H1 (cell line): ENCODE data around the gene LDLR. TPM values are rescaled to one million over a fixed set of nuclear protein-coding genes. Genes with fewer than 3 reads are reported as not detected.

Experiments used
- CTCF ChIA-PET: fragments of 300-600 bp; sonication (Branson Sonifier 250); formaldehyde crosslinking; loops from one replicate; lab custom pipeline; 2021; ENCODE audit not compliant: partially characterized antibody; lab: Charles Lee
- POLR2A ChIA-PET: fragments of 300-600 bp; sonication (Branson Sonifier 250); formaldehyde crosslinking; loops from one replicate; lab custom pipeline; 2021; ENCODE audit warnings: inconsistent platforms; ENCODE audit not compliant: partially characterized antibody; lab: Charles Lee
- DNase-seq, 2 experiments: peaks; one replicate each; pipeline versions ENCODE4 v3.0.0 to v3.0.0-alpha.2; 2010 to 2022; ENCODE audit warnings: low spot score in 2 of 2, low read depth in 1 of 2, mixed read lengths in 1 of 2
- FAIRE-seq: peaks from 2 replicates; lab custom pipeline; 2011; peaks lifted over from hg19 to GRCh38; lab: Jason Lieb, UNC
- H2AFZ ChIP-seq: 2 replicates; pipeline ENCODE4 v1.8.1; 2012; ENCODE audit warnings: low read length, inconsistent platforms
- H2AK5ac ChIP-seq: 2 replicates; pipeline ENCODE4 v1.6.1; 2013; ENCODE audit warnings: low read depth, low read length
- H2BK120ac ChIP-seq: replicated peaks from 2 replicates; pipeline ENCODE3; 2013; ENCODE audit warnings: low read depth, low read length, inconsistent platforms
- H2BK12ac ChIP-seq: 2 replicates; pipeline ENCODE4 v1.6.1; 2013; ENCODE audit warnings: low read depth, low read length
- H2BK15ac ChIP-seq: 2 replicates; pipeline ENCODE4 v1.6.1; 2013; ENCODE audit warnings: low read length
- H2BK20ac ChIP-seq: 2 replicates; pipeline ENCODE4 v1.6.1; 2013; ENCODE audit warnings: low read length
- H2BK5ac ChIP-seq: 2 replicates; pipeline ENCODE4 v1.6.1; 2013; ENCODE audit warnings: low read depth, low read length
- H3K14ac ChIP-seq: 2 replicates; pipeline ENCODE4 v1.6.1; 2013; ENCODE audit warnings: inconsistent platforms; ENCODE audit not compliant: insufficient read length
- H3K18ac ChIP-seq: 2 replicates; pipeline ENCODE4 v1.6.1; 2013; ENCODE audit warnings: low read length; ENCODE audit errors: extremely low read depth
- H3K23ac ChIP-seq: 2 replicates; pipeline ENCODE4 v1.6.1; 2013; ENCODE audit warnings: inconsistent platforms; ENCODE audit not compliant: insufficient read length
- H3K23me2 ChIP-seq: 2 replicates; pipeline ENCODE4 v1.6.1; 2013; ENCODE audit warnings: low read depth, low read length
- H3K27ac ChIP-seq: 2 replicates; pipeline ENCODE4 v1.6.1; 2011; ENCODE audit warnings: low read depth, low read length, inconsistent platforms
- H3K27me3 ChIP-seq, 4 experiments: replicated peaks in 1 of 4; 1 replicate in 1 of 4; 2 replicates in 3 of 4; pipeline versions ENCODE4 v1.6.1 to v1.8.1; 2011 to 2013; ENCODE audit warnings: low read length in 3 of 4, mild to moderate bottlenecking in 3 of 4, inconsistent platforms in 2 of 4, mixed read lengths in 2 of 4, moderate library complexity in 1 of 4; ENCODE audit not compliant: control insufficient read depth in 3 of 4, insufficient read depth in 3 of 4; ENCODE audit errors: extremely low read depth in 1 of 4
- H3K36me3 ChIP-seq, 4 experiments: 2 replicates each; pipeline versions ENCODE4 v1.6.1 to v1.8.1; 2011 to 2013; ENCODE audit warnings: mild to moderate bottlenecking in 4 of 4, low read length in 3 of 4, moderate library complexity in 2 of 4, control low read depth in 1 of 4, inconsistent platforms in 1 of 4; ENCODE audit not compliant: insufficient read depth in 4 of 4, control insufficient read depth in 2 of 4
- H3K4ac ChIP-seq: replicated peaks from 2 replicates; pipeline ENCODE3; 2013; ENCODE audit warnings: low read length, low read depth, mixed read lengths, inconsistent platforms; ENCODE audit not compliant: insufficient read length
- H3K4me1 ChIP-seq, 4 experiments: replicated peaks in 1 of 4; 1 replicate in 1 of 4; 2 replicates in 3 of 4; pipeline versions ENCODE4 v1.6.1 to v1.8.1; 2011 to 2013; ENCODE audit warnings: low read length in 3 of 4, inconsistent platforms in 2 of 4, mixed read lengths in 1 of 4; ENCODE audit not compliant: insufficient read depth in 4 of 4, control insufficient read depth in 3 of 4
- H3K4me2 ChIP-seq, 2 experiments: 2 replicates each; pipeline versions ENCODE4 v1.6.1 to v1.8.1; 2011 to 2013; ENCODE audit warnings: low read depth in 2 of 2, low read length in 2 of 2, control low read depth in 1 of 2, inconsistent platforms in 1 of 2, mild to moderate bottlenecking in 1 of 2; ENCODE audit not compliant: insufficient read depth in 1 of 2
- H3K4me3 ChIP-seq, 4 experiments: fragments of 200-600, 300-600 bp in 1 of 4; sonication (generic), shearing (Covaris generic), sonication (Bioruptor Twin) in 1 of 4; 2 replicates each; pipeline versions ENCODE4 v1.5.1 to v1.8.1; 2011 to 2016; ENCODE audit warnings: low read length in 4 of 4, low read depth in 3 of 4, control low read depth in 2 of 4, inconsistent platforms in 2 of 4, mild to moderate bottlenecking in 2 of 4, mixed read lengths in 1 of 4, moderate library complexity in 1 of 4; ENCODE audit not compliant: insufficient read depth in 2 of 4; ENCODE audit errors: extremely low read depth in 1 of 4
- H3K56ac ChIP-seq: replicated peaks from 2 replicates; pipeline ENCODE3; 2013; ENCODE audit warnings: low read depth, mild to moderate bottlenecking, mixed read lengths, low read length, inconsistent platforms; ENCODE audit not compliant: insufficient read length
- H3K79me1 ChIP-seq: 2 replicates; pipeline ENCODE4 v1.6.1; 2013; ENCODE audit warnings: low read depth, low read length, control low read depth
- H3K79me2 ChIP-seq, 2 experiments: 2 replicates each; pipeline versions ENCODE4 v1.6.1 to v1.8.1; 2012 to 2013; ENCODE audit warnings: low read length in 2 of 2, mild to moderate bottlenecking in 2 of 2, inconsistent platforms in 1 of 2; ENCODE audit not compliant: insufficient read depth in 2 of 2, control insufficient read depth in 1 of 2
- H3K9ac ChIP-seq, 4 experiments: replicated peaks in 1 of 4; 1 replicate in 1 of 4; 2 replicates in 3 of 4; pipeline versions ENCODE4 v1.6.1 to v1.8.1; 2011 to 2013; ENCODE audit warnings: low read depth in 3 of 4, low read length in 3 of 4, control low read depth in 2 of 4, mild to moderate bottlenecking in 2 of 4, moderate library complexity in 2 of 4, inconsistent platforms in 1 of 4; ENCODE audit errors: extremely low read depth in 1 of 4
- H3K9me3 ChIP-seq, 2 experiments: 2 replicates each; pipeline versions ENCODE4 v1.6.1 to v1.8.1; 2012 to 2013; ENCODE audit warnings: mild to moderate bottlenecking in 2 of 2, moderate library complexity in 2 of 2, control low read depth in 1 of 2, inconsistent platforms in 1 of 2, low read depth in 1 of 2, low read length in 1 of 2, mixed read lengths in 1 of 2; ENCODE audit not compliant: insufficient read depth in 2 of 2
- H4K20me1 ChIP-seq, 2 experiments: replicated peaks in 1 of 2; 2 replicates each; pipeline versions ENCODE3 to v1.8.1; 2011 to 2013; ENCODE audit warnings: inconsistent platforms in 2 of 2, low read length in 2 of 2, mild to moderate bottlenecking in 1 of 2; ENCODE audit not compliant: insufficient read depth in 2 of 2, control insufficient read depth in 1 of 2
- H4K5ac ChIP-seq: 2 replicates; pipeline ENCODE4 v1.6.1; 2013; ENCODE audit warnings: low read length, low read depth, mixed read lengths, inconsistent platforms; ENCODE audit not compliant: insufficient read length
- H4K8ac ChIP-seq: 2 replicates; pipeline ENCODE4 v1.8.0; 2013; ENCODE audit warnings: mild to moderate bottlenecking, moderate library complexity, low read length, inconsistent platforms; ENCODE audit not compliant: insufficient read depth; ENCODE audit errors: extremely low read depth
- H4K91ac ChIP-seq: replicated peaks from 2 replicates; pipeline ENCODE3; 2013; ENCODE audit warnings: low read length, mixed read lengths, inconsistent platforms; ENCODE audit not compliant: insufficient read length
- CBX8 ChIP-seq: fragments of 300-800, 300-1000 bp; sonication (generic); IDR thresholded peaks from 2 replicates; pipeline ENCODE4 v1.7.1; 2016; ENCODE audit warnings: low read depth, low read length, borderline replicate concordance
- CTBP2 ChIP-seq: IDR thresholded peaks from 2 replicates; pipeline ENCODE4 v1.7.0; 2011; ENCODE audit warnings: borderline replicate concordance, mild to moderate bottlenecking, moderate library complexity, mixed read lengths, low read length; ENCODE audit not compliant: insufficient read depth, insufficient read length
- JUN ChIP-seq: IDR thresholded peaks from 2 replicates; pipeline ENCODE4 v1.6.1; 2011; ENCODE audit warnings: low read depth, mild to moderate bottlenecking, improper control_type of control experiment, low read length
- RAD21 ChIP-seq, 2 experiments: IDR thresholded peaks in 1 of 2; conservative IDR thresholded peaks in 1 of 2; 2 replicates each; pipeline ENCODE4 v1.6.1; 2011; ENCODE audit warnings: low read depth in 2 of 2, low read length in 2 of 2, improper control_type of control experiment in 1 of 2, inconsistent platforms in 1 of 2, mild to moderate bottlenecking in 1 of 2, moderate library complexity in 1 of 2
- RBBP5 ChIP-seq: IDR thresholded peaks from 2 replicates; pipeline ENCODE4 v1.7.1; 2012; ENCODE audit warnings: low read depth, mild to moderate bottlenecking, inconsistent platforms, low read length, moderate library complexity, borderline replicate concordance
- WGBS, 2 experiments: shearing (Covaris generic) in 1 of 2; methylation state at CpG; one replicate each; pipeline versions ENCODE4 v1.1.6 to v1.1.7; 2013 to 2015; ENCODE audit warnings: low lambda C conversion rate in 2 of 2, mixed read lengths in 2 of 2, inconsistent platforms in 1 of 2, low coverage in 1 of 2, missing lambda C conversion rate in 1 of 2; ENCODE audit not compliant: insufficient replicate concordance in 2 of 2, insufficient coverage in 1 of 2, insufficient read length in 1 of 2; ENCODE audit errors: extremely low coverage in 1 of 2, missing lambda C conversion rate in 1 of 2; 5-methylcytosine and 5-hydroxymethylcytosine counted together
- polyA plus RNA-seq, 7 experiments: library from polyadenylated mRNA; depleted of rRNA in 3 of 7; stranded (reverse) in 5 of 7; unstranded in 2 of 7; fragments of >200 nt in 5 of 7; fragments of 200-250 nt in 2 of 7; gene quantifications; 1 replicate in 5 of 7; 2 replicates in 1 of 7; 4 replicates in 1 of 7; pipeline versions ENCODE4 v1.2.1 to v1.2.3, GENCODE V29; 2011 to 2013; ENCODE audit warnings: missing spikeins in 2 of 7, mixed read lengths in 2 of 7
- total RNA-seq: library from RNA; stranded (reverse); fragmentation: NEBNext Ultra II Directional; extraction: Animal tissue kit (Norgen Biotek cat#: 25700); gene quantifications from 2 replicates; pipeline ENCODE4 v1.2.1, GENCODE V29; 2021
- TF ChIP-seq, protein P1 (sequence below): IDR thresholded peaks from 2 replicates; pipeline ENCODE4 v1.6.1; 2012; ENCODE audit warnings: inconsistent platforms

LDLR gene
- total and polyA plus RNA-seq, 2 of the 8 experiments (the other 6 are each of a cell fraction or from before 2014, with no cell fraction given) = 70.1 to 118 TPM

- Histone ChIP-seq H3K36me3 (peaks cover 0 to 24% (median 12%) of the 10 kb centered on the region in 4 experiments; a peak in 6 of 8 replicates), H3K9ac (no peak overlapping the region), H3K27ac (no peak overlapping the region), H4K20me1 (no peaks in the 10 kb centered on the region), H2BK5ac (no peak overlapping the region), H3K9me3 (no peaks in the 10 kb centered on the region), H2BK15ac (no peak overlapping the region), H3K23ac (no peak overlapping the region), H3K23me2 (no peaks in the 10 kb centered on the region), H4K5ac (no peak overlapping the region), H2BK12ac (no peak overlapping the region), H3K79me1 (no peaks in the 10 kb centered on the region; the same call in 1 of the 2 replicates), H2AK5ac (no peak overlapping the region), H3K79me2 (no peaks in the 10 kb centered on the region), H3K56ac (no peak overlapping the region), H4K91ac (no peak overlapping the region), H3K4me1 (peaks cover 0 to 3% (median 2%) of the 10 kb centered on the region in 4 experiments; a peak in 2 of 7 replicates), H2BK20ac (no peak overlapping the region), H3K27me3 (no peaks in the 10 kb centered on the region), H3K4me2 (no peak overlapping the region), H3K4me3 (no peak overlapping the region), H4K8ac (no peak overlapping the region), H2AFZ (no peak overlapping the region), H3K14ac (no peak overlapping the region), H3K18ac (no peak overlapping the region), H2BK120ac (no peak overlapping the region), H3K4ac (no peak overlapping the region)
- 94% methylated on average over 9 of the region's 9 CpGs; no CpG with 5 or more reads in 1 of the 2 experiments for WGBS, 2 experiments
- DNase-seq (no peak), FAIRE-seq (no peak)
- CTCF ChIA-PET = interaction anchor here (0.9 to 1.5 kb wide), 4 partner anchors 40 to 141 kb away, joined by 3 to 4 read pairs (median 3); partner anchors contain the start of gene DOCK6
- POLR2A ChIA-PET = interaction anchor here (0.6 to 1.2 kb wide), 2 partner anchors 13 to 23 kb away, joined by 3 to 6 read pairs; no protein-coding TSS in a partner anchor
- TF ChIP-seq RAD21 (IDR thresholded peaks at IDR 0.05 in 1 of 2, conservative IDR thresholded peaks at IDR 0.05 in 1 of 2; ENCODE audit: low read depth in 2 of 2, low read length in 2 of 2) (no peak), RBBP5 (no peak), JUN (no peak), CBX8 (no peak), CTBP2 (no peak)
- TF ChIP-seq, protein P1, sequence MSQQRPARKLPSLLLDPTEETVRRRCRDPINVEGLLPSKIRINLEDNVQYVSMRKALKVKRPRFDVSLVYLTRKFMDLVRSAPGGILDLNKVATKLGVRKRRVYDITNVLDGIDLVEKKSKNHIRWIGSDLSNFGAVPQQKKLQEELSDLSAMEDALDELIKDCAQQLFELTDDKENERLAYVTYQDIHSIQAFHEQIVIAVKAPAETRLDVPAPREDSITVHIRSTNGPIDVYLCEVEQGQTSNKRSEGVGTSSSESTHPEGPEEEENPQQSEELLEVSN = no peak
Observed at GRCh38 chr19:11177592-11177991, 88.3 kb downstream of the LDLR start.
